Activated CD4-positive, alpha-beta T cell treated with anti-CD3 and anti-CD28 coated beads for 1 hour (primary cell): ENCODE results near the gene SMARCE1.

Experiments
- DNase-seq: peaks from one replicate; pipeline ENCODE4 v3.0.0-alpha.2; 2020

The SMARCE1 gene

GRCh38 chr17:40577611-40578065, 70.0 kb downstream of the SMARCE1 start:
- no peak for DNase-seq

GRCh38 chr17:40576113-40576740, 71.4 kb downstream of the SMARCE1 start:
- no peak for DNase-seq
